ENCODE results near the gene FBLIM1. TPM values are rescaled to one million over a fixed set of nuclear protein-coding genes. Genes with fewer than 3 reads are reported as not detected.

FBLIM1 gene
- total and polyA plus RNA-seq, 11 donors = 31.6 to 103 (median 69.8) TPM

DNA sequence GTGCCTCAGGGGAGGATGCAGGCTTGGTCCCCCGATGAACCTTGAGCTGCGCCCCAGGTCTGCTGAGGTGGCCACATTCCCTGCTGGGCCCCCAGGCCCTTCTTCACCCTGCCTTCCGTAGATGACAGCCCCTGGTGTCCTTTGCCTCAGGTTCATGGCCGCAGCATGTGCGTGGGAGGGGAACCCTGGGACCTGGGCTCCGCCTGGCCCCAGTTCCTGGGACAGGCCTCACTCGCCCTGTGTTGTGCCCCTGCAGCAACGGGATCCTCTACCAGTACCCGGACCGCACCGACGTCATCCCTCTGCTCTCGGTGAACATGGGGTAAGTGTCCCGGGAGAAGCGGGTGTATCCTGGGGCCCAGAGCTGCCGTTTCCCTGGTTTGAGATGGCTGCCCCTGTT is 27.7 kb upstream of the FBLIM1 start:
- Histone ChIP-seq H3K27me3 (no peaks in the 10 kb centered on the region), H3K4me1 (peaks cover 0 to 31% (median 12%) of the 10 kb centered on the region in 12 donors), H3K36me3 (peaks cover 0 to 91% (median 89%) of the 10 kb centered on the region in 9 donors), H3K27ac (no peak overlapping the region), H3K9me3 (no peaks in the 10 kb centered on the region), H3K4me3 (no peak overlapping the region)
- TF ChIP-seq POLR2A (IDR thresholded peaks at IDR 0.05) = no peak
- 90 to 95% (median 92%) methylated on average over 12 to 16 of the region's 16 CpGs for WGBS, 4 donors
- DNase-seq (no peak), ATAC-seq (no peak)
- intact Hi-C loops (cut with DNase I) = loop anchor here in 3 of 10 donors (10.0 kb wide), 3 partner anchors 46 to 136 kb away; partner anchors contain the start of gene PLEKHM2 (in 1 of the 3)

DNA sequence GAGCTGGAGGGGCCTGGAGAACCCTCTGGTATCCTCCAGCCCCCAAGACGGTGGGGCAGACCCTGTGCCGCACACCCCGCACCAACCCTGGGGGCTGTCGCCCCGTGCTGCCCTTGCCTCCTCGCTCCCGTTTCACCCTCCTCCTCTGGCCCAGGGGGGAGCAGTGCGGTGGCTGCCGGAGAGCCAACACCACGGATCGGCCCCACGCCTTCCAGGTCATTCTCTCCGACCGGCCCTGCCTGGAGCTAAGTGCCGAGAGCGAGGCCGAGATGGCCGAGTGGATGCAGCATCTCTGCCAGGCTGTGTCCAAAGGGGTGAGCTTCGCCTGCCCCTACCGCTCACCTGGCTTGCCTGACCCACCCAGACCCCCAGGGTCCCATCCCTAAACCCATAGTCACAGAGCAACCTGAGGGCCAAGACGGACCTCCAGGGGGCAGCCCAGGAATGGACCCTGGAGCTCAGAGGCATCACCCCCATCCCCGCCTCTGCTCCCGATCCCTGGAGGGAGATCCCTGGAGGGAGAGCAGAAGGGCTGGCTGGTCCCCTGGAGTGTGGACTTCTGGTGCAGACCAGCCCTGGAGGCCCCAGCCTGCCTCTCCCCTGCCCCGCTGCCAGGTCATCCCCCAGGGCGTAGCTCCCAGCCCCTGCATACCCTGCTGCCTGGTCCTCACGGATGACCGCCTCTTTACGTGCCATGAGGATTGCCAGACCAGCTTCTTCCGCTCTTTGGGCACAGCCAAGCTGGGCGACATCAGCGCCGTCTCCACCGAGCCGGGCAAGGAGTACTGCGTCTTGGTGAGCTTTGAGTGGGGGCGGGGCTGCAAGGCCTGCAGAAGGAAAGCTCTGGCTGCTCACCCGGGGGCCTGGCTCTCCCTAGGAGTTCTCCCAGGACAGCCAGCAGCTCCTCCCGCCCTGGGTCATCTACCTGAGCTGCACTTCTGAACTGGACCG is 26.6 kb upstream of the FBLIM1 start:
- peak in 1 of 5 donors; percentile 15 for DNase-seq
- peaks cover 0 to 36% (median 18%) of the 10 kb centered on the region in 12 donors for H3K4me1 ChIP-seq
- H3K4me3 ChIP-seq = no peak overlapping the region
- no peak overlapping the region for H3K27ac ChIP-seq
- no peak for TF ChIP-seq POLR2A (IDR thresholded peaks at IDR 0.05)
- TF ChIP-seq, protein P1, sequence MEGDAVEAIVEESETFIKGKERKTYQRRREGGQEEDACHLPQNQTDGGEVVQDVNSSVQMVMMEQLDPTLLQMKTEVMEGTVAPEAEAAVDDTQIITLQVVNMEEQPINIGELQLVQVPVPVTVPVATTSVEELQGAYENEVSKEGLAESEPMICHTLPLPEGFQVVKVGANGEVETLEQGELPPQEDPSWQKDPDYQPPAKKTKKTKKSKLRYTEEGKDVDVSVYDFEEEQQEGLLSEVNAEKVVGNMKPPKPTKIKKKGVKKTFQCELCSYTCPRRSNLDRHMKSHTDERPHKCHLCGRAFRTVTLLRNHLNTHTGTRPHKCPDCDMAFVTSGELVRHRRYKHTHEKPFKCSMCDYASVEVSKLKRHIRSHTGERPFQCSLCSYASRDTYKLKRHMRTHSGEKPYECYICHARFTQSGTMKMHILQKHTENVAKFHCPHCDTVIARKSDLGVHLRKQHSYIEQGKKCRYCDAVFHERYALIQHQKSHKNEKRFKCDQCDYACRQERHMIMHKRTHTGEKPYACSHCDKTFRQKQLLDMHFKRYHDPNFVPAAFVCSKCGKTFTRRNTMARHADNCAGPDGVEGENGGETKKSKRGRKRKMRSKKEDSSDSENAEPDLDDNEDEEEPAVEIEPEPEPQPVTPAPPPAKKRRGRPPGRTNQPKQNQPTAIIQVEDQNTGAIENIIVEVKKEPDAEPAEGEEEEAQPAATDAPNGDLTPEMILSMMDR (IDR thresholded peaks at IDR 0.05) = no peak
- no peak for ATAC-seq
- no peaks in the 10 kb centered on the region for H3K9me3 ChIP-seq
- no peaks in the 10 kb centered on the region for H3K27me3 ChIP-seq
- intact Hi-C loops (cut with DNase I) = loop anchor here in 3 of 10 donors (10.0 kb wide), 3 partner anchors 47 to 137 kb away; partner anchors contain the start of gene PLEKHM2 (in 1 of the 3)
- H3K36me3 ChIP-seq = peaks cover 0 to 81% (median 79%) of the 10 kb centered on the region in 9 donors
- WGBS, 4 donors = 89 to 95% (median 93%) methylated on average over 28 to 39 of the region's 39 CpGs

DNA sequence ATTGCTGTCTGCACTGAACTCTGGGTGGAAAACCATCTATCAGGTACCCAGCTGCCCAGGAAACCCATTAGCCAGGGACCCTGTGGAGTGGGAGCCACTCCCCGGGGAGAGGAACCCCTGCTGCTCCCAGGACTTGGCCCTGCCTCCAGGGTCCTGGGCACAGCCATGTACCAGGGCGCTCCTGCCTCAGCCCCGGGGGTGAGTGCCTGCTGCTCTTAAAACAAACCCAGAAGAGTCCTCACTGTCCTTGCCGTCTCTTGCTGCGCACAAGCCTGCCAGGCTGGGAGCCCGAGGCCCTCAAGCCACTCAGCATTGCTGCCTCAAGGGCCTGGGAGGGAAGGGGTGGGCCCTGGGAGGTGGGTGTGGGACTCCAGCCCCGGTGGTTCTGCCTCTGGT is 25.9 kb upstream of the FBLIM1 start:
- H3K27ac ChIP-seq = peak overlapping the region in 1 of 12 donors; percentile 17
- no peaks in the 10 kb centered on the region for H3K27me3 ChIP-seq
- ATAC-seq (no peak), DNase-seq (no peak)
- TF ChIP-seq, protein P1 (IDR thresholded peaks at IDR 0.05) = no peak
- no peaks in the 10 kb centered on the region for H3K9me3 ChIP-seq
- H3K4me3 ChIP-seq = no peak overlapping the region
- 66 to 87% (median 78%) methylated on average over 2 to 7 of the region's 7 CpGs for WGBS, 4 donors
- H3K4me1 ChIP-seq = peaks cover 0 to 43% (median 17%) of the 10 kb centered on the region in 12 donors
- H3K36me3 ChIP-seq = peaks cover 0 to 74% (median 72%) of the 10 kb centered on the region in 9 donors
- intact Hi-C loops (cut with DNase I) = loop anchor here in 3 of 10 donors (10.0 kb wide), 3 partner anchors 48 to 138 kb away; partner anchors contain the start of gene PLEKHM2 (in 1 of the 3)

DNA sequence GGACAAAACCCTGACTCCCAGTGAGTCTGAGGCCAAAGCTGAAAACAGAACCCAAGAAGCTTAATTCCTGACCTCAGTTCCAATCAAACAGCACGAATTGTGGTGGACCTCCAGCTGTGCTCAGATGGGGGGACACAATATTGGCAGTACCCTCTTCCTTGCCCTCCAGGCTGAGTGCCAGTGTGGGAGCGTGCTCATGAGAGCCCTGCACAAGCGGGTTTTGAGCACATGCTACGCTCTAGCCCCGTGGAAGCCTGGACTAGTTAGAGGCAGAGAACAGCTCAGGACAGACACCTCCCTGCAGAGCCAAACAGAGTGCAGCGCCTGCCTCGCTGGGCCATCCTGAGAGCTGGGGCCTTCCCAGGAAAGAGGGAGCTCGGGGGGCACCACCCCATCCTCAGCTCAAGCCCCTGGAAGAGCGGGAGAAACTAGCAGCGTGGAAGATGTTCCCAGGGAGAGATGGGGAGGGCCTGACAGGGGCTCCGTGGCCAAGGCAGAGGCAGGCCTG is 25.3 kb upstream of the FBLIM1 start:
- H3K27me3 ChIP-seq = no peaks in the 10 kb centered on the region
- DNase-seq = no peak
- 89 to 92% (median 91%) methylated on average over 11 of the region's 11 CpGs for WGBS, 4 donors
- H3K4me3 ChIP-seq = no peak overlapping the region
- no peak overlapping the region for H3K27ac ChIP-seq
- intact Hi-C loops (cut with DNase I) = loop anchor here in 3 of 10 donors (10.0 kb wide), 3 partner anchors 48 to 138 kb away; partner anchors contain the start of gene PLEKHM2 (in 1 of the 3)
- H3K36me3 ChIP-seq = peaks cover 0 to 68% (median 66%) of the 10 kb centered on the region in 9 donors
- H3K9me3 ChIP-seq = no peaks in the 10 kb centered on the region
- H3K4me1 ChIP-seq = peaks cover 0 to 42% (median 17%) of the 10 kb centered on the region in 12 donors
- ATAC-seq = no peak
- no peak for TF ChIP-seq POLR2A (IDR thresholded peaks at IDR 0.05)
- TF ChIP-seq, protein P1 (IDR thresholded peaks at IDR 0.05) = no peak
